T follicular helper cell (primary cell): ENCODE results near the gene CYP2B6.
"Not testable (repeated sequence)": the region's sequence is repeated elsewhere in the genome, so short reads cannot be mapped to it uniquely, and the experiment has no call there.

Experiments used
- DNase-seq: peaks from one replicate; pipeline ENCODE4 v3.0.0-alpha.2; 2020; ENCODE audit warnings: low read depth
- total RNA-seq, 2 experiments: gene quantifications; one replicate each; lab custom pipeline; 2026; lab: John Stamatoyannopoulos, UW

Gene CYP2B6
- 0 reads per million in 2 experiments for total RNA-seq

- DNase-seq: no peak
Measured at GRCh38 chr19:40990972-40991381, at the start of gene CYP2B6. CYP2B6 (plus strand) TSS chr19:40991282; CDS start chr19:40991306, 24 bp downstream.

DNA sequence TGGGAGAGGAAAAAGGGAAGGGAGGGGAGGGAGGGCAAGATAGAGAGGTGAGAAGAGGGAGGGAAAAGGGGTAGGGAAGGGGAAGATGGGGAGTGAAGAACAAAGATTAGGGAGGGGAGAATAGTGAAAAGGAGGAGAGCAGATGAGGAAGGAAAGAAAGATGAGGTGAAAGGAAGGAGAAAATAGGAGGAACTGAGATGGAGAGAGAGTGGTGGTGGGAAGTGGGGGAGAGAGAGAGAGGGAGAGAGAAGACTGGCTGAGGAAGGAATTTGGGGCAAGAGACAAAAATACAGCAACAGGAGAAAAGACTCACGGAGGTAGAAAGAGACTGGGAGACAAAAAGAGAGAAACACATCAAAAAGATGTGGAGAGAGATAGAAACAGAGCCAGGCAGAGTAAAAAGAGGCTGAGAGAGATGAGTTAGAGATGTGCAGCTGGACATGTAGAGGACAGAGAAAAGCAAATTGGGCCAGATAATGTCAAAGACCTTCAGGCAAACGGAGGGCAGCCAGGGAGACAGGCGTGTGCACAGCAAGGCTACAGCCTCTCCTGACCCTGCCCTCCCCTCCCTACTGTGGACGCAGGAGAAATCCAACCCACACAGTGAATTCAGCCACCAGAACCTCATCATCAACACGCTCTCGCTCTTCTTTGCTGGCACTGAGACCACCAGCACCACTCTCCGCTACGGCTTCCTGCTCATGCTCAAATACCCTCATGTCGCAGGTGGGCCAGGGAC is 49.4 kb upstream of the CYP2B6 start:
- no peak for DNase-seq

- DNase-seq: no peak
Measured at GRCh38 chr19:40945645-40946044, 45.4 kb upstream of the CYP2B6 start.

DNA sequence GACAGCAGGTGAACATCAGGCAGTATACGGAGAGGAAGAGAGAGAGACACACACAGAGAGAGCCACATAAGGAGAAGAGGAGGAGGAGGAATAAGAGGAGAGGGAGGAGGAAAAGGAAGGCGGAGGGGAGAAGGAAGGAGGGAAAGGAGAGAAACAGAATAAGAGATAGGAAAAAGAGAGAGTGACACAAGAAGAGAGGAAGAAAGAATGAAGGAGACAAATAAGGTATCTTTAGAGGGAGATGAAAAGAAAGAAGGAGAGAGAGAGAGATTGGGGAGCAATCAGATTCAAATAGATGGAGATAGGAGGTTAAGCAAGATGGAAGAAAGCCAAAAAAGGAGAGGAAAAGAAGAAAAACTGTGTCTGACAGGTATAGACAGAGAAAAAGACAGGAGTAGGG is 44.0 kb upstream of the CYP2B6 start:
- DNase-seq: no peak

GRCh38 chr19:40947573-40947972 is 43.5 kb upstream of the CYP2B6 start:
- no peak for DNase-seq

- DNase-seq: no peak
Measured at GRCh38 chr19:40948580-40949299, 42.3 kb upstream of the CYP2B6 start.

- DNase-seq: no peak
Measured at GRCh38 chr19:40954573-40954972, 36.5 kb upstream of the CYP2B6 start.

- no peak for DNase-seq
Measured at GRCh38 chr19:40959338-40959737, 31.7 kb upstream of the CYP2B6 start.

DNA sequence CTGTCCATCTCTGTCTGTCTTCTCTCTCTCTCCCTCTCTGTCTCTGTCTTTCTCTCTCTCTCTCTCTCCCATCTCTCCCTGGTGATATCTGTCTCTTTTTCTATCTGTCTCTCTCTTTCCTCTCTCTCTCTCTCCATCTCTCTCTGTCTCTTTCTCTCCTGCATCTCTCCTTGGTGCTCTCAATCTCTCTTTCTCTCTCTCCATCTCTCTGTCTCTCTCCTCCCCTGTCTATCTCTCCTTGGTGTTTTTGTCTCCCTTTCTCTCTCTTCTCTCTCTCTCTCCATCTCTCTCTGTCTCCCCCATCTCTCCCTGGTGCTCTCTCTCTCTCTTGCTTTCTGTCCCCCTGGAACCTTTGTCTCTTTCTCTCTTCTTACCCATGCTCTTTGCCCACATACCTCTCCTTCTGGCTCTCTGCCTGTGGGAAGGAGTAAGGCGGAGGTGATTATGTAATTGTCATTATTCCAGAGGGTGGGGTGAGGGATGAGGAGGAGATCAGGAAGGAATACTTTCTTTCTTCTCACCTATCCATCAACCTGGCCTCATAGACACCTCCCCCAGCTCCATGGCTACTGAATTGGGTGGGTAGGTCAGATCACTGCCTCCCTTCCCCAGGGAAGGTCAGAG is 30.9 kb upstream of the CYP2B6 start:
- DNase-seq: no peak

DNA sequence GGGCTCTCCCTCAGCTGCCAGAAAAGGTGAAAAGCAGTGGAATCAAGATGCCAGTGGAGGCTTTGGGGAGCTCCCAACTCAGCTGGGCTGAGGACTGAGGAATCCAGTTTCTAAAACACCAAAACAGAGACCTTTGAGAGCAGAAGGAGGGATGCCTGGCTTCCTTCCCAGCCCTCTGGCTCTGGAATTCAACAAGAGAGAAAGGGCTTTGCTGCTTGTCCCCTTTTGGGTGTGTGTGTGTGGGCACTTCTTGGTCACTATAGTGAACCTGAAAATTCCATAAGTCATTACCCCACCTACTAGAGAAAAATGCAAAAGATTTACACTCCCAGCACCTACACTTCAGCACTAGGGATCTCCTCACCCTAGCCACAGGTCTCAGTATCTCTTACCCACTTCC is 30.3 kb upstream of the CYP2B6 start:
- no peak for DNase-seq

DNA sequence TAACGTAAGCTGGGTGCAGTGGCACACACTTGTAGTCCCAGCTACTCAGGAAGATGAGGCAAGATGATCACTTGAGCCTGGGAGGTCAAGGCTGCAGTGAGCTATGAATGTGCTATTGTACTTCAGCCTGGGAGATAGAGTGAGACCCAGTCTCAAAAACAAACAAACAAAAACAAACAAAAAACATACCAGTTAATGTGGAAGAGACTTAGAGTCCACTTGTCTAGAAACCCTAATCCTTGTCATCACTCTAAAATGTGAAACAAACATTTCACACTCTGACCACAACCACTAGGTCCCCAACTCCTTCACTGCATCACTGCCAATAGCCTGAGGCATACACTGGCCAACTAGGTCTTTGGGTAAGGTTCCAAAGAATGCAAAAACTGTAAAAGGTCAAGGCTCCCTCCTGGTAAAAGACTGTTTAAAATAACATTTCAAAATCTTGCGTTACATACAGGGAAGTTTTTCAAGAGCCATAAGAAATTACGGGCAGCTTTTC is 28.6 kb upstream of the CYP2B6 start:
- DNase-seq: no peak

GRCh38 chr19:40964361-40964760 is 26.7 kb upstream of the CYP2B6 start:
- DNase-seq: not testable (repeated sequence)

DNA sequence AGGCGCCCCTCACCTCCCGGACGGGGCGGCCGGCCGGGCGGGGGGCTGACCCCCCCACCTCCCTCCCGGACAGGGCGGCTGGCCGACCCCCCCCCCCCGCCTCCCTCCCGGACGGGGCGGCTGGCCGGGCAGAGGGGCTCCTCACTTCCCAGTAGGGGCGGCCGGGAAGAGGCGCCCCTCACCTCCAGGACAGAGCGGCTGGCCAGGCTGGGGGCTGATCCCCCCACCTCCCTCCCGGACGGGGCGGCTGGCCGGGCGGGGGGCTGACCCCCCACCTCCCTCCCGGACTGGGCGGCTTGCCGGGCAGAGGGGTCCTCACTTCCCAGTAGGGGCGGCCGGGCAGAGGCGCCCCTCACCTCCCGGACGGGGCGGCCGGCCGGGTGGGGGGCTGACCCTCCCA is 25.7 kb upstream of the CYP2B6 start:
- DNase-seq: not testable (repeated sequence)

DNA sequence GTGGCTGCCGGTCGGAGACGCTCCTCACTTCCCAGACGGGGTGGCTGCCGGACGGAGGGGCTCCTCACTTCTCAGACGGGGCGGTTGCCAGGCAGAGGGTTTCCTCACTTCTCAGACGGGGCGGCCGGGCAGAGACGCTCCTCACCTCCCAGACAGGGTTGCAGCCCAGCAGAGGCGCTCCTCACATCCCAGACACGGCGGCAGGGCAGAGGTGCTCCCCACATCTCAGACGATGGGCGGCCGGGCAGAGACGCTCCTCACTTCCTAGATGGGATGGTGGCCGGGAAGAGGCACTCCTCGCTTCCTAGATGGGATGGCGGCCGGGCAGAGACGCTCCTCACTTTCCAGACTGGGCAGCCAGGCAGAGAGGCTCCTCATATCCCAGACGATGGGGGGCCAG is 24.5 kb upstream of the CYP2B6 start:
- DNase-seq: not testable (repeated sequence)

- not testable (repeated sequence) for DNase-seq
Measured at GRCh38 chr19:40968065-40968464, 23.0 kb upstream of the CYP2B6 start.

- not testable (repeated sequence) for DNase-seq
Measured at GRCh38 chr19:40969721-40970120, 21.4 kb upstream of the CYP2B6 start.

- DNase-seq: peak; percentile 33
Measured at GRCh38 chr19:40970396-40971345, 20.4 kb upstream of the CYP2B6 start.

- DNase-seq: peak; percentile 74
Measured at GRCh38 chr19:40974633-40975037, 16.4 kb upstream of the CYP2B6 start.

DNA sequence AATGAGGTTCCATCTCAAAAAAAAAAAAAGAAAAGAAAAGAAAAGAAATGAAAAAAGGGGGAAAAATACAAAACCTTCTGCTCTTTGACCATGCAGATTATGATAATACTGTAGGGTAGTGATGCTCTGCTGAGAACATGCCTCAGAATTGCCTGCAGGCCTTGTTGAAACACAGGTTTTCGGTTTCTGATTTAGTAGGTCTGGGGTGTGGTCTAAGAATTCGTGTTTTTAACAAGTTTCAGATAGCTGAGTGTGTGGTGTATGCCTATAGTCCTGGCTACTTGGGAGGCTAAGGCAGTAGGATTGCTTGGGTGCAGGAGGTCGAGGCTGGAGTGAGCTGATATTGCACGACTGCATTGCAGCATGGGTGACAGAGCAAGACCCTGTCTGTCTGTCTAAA is 14.9 kb upstream of the CYP2B6 start:
- no peak for DNase-seq

- no peak for DNase-seq
Measured at GRCh38 chr19:40976724-40977123, 14.4 kb upstream of the CYP2B6 start.

GRCh38 chr19:40979759-40980158 is 11.3 kb upstream of the CYP2B6 start:
- DNase-seq: not testable (repeated sequence)
